Activated CD8-positive, alpha-beta memory T cell treated with anti-CD3 and anti-CD28 coated beads for 1 hour (primary cell): ENCODE measurements around the gene AAGAB.

ENCODE experiments used
- DNase-seq, 2 donors: peaks; one replicate each; pipeline ENCODE4 v3.0.0-alpha.2; 2020; ENCODE audit warnings: low read depth in 1 of 2; ENCODE audit errors: extremely low read depth in 1 of 2

The AAGAB gene

DNA sequence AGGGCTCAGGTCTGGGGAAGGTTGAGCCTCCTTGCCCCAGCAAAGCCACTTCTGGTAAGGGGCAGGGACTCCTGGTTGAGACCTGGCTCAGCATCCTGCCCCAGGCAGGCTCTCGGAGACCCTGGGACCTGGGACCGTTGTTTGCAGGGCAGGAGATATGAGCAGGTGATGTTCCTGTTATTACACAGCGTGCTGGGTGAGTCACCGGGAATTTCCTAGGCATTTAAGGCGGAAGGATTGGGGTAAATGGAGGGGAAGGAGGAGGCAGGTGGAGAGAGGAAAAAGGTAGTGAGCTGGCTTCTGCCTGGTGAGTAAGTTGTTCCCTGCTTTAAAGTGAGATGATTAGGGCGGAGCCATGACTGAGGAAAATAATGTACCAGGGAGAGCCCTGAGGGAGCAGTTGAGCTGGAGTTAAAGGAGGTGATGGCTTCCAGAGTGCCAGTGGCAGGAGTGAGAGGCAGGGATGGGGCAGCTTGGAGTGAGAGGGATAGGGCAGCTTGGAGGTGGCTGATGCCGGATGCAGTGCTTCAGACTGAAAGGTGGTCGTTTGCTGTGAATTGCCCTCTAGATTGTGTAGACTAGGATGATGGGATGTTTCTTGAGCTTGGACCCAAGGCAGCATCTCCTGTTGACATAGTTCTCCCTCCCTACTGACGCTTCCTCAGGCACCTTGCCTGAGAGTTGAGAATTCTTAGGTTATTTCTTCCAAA, 79.4 kb downstream of the AAGAB start:
- DNase-seq: no peak

DNA sequence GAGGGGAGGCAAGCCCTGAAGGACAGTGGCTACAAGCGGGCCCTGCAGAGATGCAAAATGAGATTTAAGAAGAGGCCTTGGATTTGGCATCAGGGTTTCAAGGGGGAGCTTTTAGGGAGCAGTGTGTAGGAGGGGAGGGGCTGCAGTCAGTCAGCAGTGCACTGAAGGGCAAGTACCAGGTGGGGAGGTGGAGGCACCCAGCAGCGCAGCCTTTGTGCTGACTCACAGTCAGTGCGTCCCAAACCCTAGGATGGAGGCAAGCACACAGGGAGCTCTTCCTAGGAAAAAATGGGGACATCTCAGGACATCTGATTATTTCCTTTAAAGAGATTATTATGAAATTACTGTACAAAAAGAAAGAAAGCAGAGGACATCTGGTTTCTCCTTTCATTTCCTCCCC, 80.0 kb downstream of the AAGAB start:
- DNase-seq: no peak

DNA sequence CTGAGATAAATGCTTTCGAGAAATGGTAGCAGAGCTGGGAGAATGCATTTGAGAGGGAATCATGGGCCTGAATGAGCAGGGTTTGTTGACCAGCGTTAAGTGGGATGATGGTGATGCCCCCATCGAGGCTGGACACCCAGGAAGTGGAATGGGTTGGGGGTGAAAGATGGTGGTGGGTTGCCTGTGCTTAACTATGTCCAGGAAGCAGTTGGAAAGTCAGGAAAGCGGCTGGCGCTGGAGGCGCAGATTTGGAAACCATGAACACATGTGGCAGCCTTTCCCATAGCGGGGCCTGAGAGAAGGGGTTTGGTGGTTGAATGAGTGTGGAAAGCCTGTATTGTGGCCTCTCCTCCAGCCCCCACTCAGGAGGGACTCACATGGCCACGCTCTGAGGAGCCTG, 80.7 kb downstream of the AAGAB start:
- no peak for DNase-seq

DNA sequence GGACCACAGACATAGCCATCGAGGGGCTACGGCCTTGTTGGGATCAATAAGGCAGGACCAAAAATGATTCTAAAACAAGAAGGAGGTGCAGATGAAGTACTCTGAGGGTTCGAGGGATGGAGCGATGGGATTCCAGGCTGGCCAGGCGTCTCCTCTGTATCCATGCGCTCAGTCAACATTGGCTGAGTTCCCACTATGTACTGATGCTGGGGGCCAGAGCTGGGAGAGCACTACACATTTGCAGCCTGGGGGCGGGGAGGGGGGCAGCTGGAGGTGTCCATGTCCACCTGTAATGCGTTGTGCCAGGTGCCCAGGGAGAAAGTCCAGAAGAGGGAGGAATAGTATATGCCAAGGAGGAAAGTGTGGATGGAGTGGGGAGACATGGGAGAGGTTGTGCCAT, 81.5 kb downstream of the AAGAB start:
- DNase-seq: no peak

DNA sequence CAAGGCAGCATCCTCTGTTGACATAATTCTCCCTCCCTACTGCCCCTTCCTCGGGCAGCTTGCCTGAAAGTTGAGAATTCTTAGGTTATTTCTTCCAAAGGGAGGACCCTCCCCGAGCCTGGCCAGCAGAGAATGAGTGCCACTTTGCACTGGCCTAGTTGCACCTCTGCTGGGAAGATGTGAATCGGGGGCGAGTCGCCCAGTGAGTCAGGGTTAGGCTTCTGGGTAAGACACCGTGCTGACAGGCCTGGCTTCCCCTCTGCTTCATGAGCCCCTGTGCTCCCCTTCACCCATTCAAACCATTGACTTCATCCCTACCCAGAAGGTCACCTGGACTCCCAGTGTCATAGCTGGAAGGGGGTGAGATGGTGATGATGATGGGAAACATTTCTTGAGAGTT, 82.3 kb downstream of the AAGAB start:
- DNase-seq: no peak

DNA sequence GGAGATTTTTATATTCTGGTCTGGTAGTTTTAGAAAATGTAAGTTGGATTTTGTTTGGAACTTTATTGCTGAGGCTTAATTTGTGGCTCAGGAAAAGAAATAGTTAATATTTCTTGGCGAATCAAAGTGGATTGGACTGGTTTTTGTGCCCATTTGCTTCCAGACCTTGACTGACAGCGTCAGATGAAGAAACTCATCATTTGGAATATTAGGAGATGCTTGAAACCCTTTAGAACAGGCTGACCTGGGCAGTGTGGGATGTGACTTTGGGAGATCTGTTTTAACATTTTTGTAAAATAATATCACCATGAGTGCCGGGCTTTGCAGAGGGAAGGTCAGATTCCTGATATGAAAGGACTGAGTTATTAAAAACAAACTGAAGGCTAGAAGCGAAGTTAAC, 83.0 kb downstream of the AAGAB start:
- no peak for DNase-seq

DNA sequence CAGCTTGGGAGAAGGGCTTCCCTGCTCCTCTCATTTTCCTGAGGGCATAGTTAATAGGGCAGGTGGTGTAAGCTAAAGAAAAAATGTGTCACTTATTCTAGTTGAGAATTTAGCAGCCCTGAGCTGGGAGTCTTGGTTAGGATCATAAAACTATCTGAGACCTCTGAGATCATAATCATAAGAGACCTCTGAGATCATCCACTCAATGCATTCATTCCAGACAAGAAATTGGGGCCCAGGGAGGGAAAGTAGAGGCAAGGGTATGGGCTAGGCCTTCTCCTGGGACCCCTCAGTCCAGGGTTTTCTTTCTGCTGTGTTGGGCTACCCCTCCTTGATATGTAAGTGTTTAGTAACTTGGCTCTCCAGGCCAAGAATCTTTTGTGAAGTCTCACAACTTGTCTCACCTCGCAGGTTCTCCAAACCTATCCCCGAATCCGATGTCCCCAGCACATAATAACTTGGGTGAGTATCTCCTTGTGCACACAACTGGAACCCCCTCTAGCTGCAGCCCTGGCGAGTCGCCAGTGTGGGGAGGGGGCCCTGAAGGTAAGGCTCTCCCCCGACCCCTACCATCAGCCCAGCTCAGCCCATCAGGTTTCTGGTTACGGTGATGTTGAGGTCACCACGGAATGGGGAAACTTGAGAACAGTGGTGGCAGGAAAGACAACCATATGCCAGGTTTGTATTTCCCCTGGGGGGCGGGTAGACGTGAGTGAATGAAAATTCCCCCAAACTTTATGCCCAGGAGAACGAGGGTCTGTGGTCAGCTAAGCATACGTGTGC, 84.1 kb downstream of the AAGAB start:
- no peak for DNase-seq

DNA sequence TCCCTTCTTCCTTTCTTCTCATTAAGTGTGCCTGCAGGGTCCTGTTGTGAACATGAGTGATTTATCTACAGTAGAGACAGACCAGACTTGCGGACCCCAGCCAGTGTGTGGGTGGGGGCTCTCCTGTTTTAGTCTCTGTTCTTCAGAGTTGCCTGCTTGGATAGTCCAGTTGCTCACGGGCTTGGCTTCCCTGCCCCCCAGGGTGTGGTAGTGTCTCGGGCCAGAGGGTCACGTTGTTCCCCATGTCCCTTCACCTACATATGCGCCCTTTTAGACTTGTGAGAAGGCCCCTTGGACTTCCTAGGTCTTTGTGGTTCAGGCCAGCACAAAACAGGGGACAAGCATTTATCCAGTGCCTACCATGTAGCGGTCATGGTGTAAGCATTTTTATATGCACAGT, 85.8 kb downstream of the AAGAB start:
- DNase-seq: no peak

DNA sequence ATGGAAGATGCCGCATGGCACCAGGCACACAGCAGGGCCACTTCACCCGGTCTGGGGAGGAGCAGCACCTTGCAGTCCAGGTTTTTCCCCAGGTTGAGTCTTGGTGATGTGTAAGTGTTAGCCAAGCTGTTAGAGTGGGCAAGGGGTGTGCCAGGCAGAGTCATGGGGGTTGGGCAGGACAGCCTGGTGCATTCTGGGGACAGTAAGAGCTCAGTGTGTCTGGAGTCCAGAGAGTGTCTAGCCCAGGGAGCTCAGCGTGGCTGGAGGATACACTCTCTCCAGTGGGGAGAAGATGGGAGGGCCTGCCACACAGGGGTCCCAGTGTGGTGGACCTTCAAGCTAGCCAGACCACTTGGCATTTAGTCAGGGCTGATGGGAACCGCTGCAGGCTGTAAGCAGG, 87.4 kb downstream of the AAGAB start:
- DNase-seq: no peak

DNA sequence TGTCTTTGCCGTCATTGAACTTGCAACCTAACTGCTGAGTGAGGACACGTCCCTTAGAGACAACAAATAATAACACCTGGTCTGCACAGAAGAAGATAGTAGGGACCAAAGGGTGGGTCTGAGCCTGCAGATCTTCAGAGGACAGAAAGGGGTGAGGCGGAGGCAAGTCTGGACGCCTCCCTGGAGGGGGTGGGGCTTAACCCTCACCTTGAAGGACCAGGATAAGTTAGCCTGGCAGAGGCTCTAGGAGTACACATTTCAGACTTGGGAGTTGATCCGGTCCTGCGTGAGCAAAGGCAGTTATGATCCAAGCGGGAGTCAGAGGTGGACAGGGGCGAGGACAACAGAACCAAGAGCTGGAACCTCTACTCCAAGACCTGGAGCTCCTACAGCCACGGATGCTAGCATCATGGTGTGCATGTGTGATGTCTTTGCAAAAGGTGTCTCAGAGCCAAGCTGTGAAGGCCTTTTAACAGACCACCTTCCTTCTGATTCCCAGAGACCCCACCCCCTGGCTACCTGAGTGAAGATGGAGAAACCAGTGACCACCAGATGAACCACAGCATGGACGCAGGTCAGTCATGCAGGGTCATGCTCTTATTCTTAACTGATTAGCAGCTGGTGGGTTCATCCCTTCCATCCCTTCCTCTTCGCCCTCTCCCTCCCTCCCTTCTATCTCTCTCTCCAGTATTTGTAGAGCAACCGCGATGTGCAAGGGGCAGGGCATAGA, 88.0 kb downstream of the AAGAB start:
- DNase-seq: no peak

DNA sequence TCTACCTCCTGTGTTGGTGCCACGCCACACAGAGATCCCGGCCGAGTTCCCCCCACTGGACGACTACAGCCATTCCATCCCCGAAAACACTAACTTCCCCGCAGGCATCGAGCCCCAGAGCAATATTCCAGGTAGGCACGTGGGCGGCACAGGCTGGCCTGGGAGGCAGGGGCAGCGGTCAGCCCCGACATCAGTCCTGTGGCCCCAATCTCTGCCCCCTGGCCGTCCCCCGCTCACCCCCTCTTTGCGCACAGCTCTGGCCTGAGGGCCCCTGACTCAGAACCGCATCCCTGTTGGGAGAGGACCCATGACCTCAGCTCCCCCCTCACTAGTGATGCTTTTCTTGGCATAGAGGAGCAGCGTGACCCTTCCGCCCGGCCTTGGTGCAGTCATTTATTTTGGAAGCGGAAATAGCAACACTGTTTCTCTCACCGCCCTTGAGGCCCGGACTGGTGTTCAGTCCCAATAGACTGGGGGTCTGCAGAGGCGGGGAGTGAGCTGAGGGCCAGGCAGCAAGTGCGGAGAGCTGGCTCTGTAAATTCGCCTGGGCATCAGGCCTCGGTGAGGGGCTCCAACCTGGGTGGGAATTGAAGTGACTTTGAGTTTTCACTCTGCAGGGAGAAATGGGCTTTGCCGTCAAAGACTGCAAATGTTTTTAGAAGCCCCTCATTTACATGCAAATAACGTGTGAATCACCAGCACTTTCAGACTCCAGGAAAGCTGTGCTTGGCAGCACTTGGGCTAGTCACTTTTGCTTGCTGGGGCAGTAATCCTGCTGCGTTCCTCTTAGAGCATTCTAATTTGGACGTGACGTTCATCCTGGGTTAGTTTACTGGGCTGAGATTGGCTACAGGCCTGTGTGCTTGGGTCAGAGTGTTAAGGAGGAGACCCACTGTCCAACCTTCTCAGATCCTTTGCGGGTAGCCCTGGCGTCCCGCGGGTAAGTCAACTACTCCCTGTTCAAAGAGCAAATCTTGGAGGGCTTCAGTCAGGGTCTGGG, 88.9 kb downstream of the AAGAB start:
- no peak for DNase-seq

DNA sequence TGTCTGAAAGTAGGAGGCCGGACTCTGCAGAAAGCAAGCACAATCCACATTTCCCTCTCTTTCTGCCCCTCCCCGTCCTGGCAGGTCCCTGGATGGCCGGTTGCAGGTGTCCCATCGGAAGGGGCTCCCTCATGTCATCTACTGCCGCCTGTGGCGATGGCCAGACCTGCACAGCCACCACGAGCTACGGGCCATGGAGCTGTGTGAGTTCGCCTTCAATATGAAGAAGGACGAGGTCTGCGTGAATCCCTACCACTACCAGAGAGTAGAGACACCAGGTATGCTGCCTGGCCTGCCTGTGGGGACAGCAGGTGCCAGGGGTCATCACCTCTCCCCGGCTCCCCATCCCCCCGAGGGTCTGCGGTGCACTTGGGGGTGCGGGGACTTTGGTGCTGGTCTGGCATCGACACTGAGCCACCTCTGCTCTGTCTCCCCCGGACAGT, 89.6 kb downstream of the AAGAB start:
- DNase-seq: no peak

DNA sequence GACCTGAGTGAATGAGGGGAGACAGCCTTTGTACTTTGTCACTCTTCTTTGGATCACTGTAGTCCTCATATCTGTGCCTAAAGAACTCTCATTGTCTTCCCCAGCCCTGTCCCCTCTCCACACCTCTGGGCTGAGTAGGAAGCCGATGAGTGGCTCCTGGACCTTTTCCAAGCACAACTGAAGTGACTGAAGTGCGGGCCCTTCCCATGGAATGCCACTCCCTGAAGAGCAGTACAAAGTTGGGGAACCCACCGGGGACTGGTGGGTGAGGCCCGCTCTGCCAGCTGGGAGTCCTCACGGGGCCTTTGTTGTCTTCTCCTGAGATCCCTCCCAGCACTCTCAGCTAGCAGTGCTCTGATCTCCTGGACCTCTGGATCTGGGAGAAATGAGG, 90.1 kb downstream of the AAGAB start:
- DNase-seq: no peak

DNA sequence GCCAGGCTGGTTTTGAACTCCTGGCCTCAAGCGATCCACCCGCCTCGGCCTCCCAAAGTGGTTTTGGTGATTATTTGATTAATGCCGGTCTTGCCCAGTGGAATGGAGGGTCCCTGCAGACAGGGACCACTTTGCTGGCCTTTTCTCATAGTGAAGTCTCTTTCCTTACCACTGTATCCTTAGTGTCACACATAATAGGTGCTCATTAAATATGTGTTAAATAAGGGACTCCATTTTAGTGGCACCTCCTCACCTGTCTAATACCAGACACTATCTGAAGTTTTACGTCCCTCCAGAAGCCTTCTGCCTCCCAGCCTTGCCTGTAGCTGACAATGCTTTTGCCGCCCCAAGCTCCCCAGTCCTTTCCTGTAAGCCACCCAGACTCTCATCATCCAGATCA, 91.3 kb downstream of the AAGAB start:
- DNase-seq: no peak

DNA sequence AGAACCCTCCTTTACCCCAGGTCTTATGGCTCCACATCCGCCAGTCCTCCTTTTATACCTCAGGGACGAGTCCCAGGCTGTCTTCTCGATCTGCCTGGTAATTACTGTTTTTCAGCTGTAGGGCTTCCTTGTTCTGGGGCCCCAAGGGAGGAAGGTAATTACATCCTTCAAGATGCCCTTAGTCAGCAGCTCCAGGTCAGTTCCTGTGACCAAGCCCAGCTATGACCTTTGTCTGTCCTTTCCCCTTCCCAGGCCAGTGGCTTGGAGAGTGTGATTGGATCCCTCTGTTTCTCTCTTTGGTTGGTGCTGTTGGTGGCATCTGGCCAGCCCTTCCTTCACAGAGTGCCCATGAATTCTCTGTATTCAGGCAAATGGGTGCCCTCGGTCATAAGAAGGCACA, 92.6 kb downstream of the AAGAB start:
- no peak for DNase-seq

DNA sequence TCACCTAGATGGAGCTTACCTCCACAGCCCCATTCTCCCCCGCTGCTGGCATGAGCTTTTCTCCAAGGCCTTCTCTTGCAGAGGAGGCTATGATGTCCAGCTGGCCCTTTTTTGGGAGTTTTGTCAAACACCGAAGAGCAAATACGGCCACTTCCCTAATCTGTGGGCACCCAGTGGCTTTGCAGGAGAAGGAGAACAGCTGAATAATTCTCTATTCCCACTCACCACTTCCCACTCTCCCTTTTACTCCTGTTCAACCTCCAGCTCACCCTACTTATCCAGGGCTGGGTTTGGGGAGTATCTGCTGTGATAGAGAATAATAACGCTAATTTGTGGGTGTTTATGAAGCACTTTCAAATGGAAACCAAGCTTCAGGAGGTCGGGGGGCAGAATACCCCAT, 93.0 kb downstream of the AAGAB start:
- DNase-seq: no peak

DNA sequence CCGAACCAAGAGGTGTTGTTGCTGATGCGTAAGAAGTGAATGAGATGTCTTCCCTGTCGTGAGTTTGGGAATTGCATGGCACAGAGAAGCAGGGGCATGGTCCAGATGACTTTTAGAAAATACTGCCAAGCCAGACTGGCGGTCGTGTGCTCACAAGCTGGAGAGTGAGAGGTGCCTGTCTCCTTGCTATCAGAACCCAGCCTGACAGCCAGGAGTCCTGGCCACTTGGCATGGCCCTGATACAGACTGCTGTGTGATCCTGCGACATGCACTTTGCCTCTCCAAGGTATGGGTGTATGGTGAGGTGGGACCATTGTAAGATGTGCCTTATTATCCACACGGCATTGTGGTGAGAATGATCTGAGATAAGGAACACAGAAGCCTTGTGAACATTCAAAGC, 96.1 kb downstream of the AAGAB start:
- DNase-seq: no peak

DNA sequence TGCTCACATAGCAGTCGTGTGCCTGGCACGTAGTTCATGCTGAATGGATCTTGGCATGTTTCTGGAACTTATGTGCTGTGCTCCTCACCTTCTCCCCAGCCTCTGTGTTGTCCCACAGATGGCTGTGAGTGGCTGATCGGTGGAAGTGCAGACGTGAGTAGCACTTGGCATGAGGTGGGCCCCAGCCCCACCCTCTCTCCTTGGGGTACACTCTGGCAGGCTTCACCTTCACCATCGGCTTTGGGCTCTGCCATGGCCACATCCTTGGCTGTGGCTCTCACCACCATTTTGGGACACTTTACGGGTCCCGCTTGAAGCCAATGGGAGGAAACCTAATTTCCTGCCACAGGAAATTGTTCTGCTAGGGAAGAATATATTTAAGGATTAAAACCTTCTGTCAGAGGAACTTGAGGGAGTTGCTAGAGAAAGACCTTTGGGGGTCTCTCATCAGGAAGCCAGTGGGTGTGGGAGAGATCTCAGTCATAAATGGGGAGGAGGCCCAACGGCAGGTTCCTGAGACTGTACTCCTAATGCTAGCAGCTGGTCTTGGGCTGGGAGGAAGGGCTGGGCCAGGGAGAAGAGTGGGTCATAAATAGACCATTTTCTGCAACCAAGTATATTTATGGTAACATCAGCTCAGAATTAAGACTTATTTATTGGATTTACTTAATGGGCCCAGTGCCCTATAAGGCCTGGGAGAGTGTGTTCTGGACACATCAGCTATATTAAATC, 96.8 kb downstream of the AAGAB start:
- no peak for DNase-seq

DNA sequence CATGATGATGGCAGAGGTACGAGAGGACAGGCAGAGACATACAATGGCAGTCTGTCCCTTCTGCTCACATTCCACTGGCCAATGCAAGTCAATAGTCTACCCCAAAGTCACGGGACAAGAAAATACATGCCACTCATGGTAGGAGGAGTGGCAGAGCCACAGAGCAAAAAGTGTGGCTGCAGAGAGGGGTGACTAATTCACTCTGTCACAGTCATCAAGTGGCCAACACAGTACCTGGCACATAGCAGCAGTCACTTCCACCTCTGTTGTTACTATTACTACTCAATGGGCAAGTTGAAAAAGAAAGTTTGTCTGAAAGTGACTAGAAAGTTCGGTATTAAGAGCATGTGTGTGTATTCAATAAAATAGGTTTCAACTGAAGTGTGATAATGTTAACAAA, 97.6 kb downstream of the AAGAB start:
- DNase-seq: no peak

DNA sequence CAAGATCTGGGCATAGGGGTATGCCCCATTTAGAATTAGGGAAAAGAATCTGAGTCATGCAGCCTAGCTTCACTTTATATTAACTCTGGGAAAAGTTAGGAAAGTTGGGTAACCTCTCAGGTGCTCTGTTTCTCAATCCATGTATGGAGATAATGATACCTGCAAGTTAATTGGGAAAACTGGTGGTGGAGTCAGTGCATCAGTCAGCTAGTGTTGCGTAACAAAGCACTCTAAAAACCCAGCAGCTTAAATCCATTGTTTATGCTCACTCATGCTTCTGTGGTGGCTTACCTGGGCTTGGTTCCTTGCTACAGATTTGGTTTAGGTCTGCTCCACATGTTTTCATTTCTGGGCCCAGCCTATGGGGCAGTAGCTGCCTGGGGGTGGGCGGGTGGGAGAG, 98.0 kb downstream of the AAGAB start:
- DNase-seq: no peak
